GM18907 (cell line): ENCODE results near the gene CBFA2T3.

Experiments
- ATAC-seq: cut with Tn5 transposase; IDR thresholded peaks from one replicate; pipeline ENCODE4 v1.9.1; 2021; ENCODE audit warnings: mild to moderate bottlenecking, moderate library complexity; ENCODE audit not compliant: unreplicated experiment

The CBFA2T3 gene

DNA sequence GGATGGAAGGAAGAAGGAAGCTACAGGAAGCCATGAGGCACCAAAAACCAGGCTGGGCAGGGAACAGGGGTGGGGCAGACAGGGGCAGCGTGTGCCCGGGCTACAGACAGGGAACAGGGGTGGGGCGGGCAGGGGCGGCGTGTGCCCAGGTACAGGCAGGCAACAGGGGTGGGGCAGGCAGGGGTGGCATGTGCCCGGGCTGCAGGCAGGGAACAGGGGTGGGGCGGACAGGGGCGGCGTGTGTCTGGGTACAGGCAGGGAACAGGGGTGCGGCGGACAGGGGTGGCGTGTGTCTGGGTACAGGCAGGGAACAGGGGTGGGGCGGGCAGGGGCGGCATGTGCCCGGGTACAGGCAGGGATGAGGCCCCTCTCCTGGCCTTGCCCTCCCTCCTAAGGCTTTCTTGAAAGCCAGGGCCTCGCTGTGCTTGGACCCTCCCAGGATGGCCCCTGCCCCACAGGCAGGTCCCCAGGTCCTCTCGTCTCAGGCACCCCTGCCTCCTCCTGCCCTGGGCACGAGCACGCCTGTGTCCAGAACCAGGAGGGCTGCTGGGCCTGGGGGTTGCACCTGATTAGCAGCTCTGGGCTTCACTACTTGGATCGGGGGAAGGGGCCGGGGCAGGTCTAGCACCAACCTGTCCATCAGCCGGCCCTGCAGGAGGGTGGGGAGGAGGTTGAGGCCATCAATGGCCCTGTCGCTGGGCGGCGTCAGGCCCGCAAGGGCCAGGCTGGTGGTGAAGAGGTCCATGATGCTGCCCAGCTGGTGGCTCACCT lies 150.8 kb downstream of the CBFA2T3 start:
- ATAC-seq = no peak

GRCh38 chr16:88825146-88825545 lies 151.9 kb downstream of the CBFA2T3 start:
- no peak for ATAC-seq
